Testis (tissue), 3 donors: ENCODE measurements around the gene DFFB. TPM values are rescaled to one million over a fixed set of nuclear protein-coding genes. Genes with fewer than 3 reads are reported as not detected.

Source experiments
- DNase-seq: peaks from one replicate; pipeline ENCODE4 v3.0.0-alpha.2; 2019
- H3K27ac ChIP-seq, 2 donors: fragments of 200-600 bp; sonication (generic); one replicate each; pipeline ENCODE4 v1.5.1; 2019
- H3K27me3 ChIP-seq: fragments of 200-600 bp; sonication (generic); one replicate; pipeline ENCODE4 v1.5.1; 2019
- H3K36me3 ChIP-seq: fragments of 200-600 bp; sonication (generic); one replicate; pipeline ENCODE4 v1.5.1; 2017; ENCODE audit warnings: low read depth; ENCODE audit errors: missing control alignments
- H3K4me1 ChIP-seq: fragments of 200-600 bp; sonication (generic); one replicate; pipeline ENCODE4 v1.5.1; 2019
- H3K4me3 ChIP-seq, 2 donors: fragments of 200-600 bp; sonication (generic); one replicate each; pipeline ENCODE4 v1.5.1; 2017 to 2019
- H3K9me3 ChIP-seq: fragments of 200-600 bp; sonication (generic); one replicate; pipeline ENCODE4 v1.5.1; 2017
- POLR2A ChIP-seq: fragments of 450-650 bp; IDR thresholded peaks from one replicate; pipeline ENCODE4 v1.6.1; 2017; ENCODE audit warnings: antibody characterized with exemption, mild to moderate bottlenecking, moderate library complexity
- WGBS, 2 donors: methylation state at CpG; one replicate each; pipeline ENCODE4 v1.1.5; 2018; 5-methylcytosine and 5-hydroxymethylcytosine counted together
- intact Hi-C: fragments of 100-400 bp; cut with DNase I; formaldehyde crosslinking; loops from one replicate; pipeline ENCODE4 v1.15.1; 2023; ENCODE audit warnings: low total_unique reads
- polyA plus RNA-seq: library from polyadenylated mRNA; stranded (reverse); fragments of 350-450 nt; fragmentation: Illumina TruSeq; extraction: RNeasy Lipid Tissue Mini Kit (QIAGEN cat#74804); gene quantifications from one replicate; pipeline ENCODE4 v1.2.3, GENCODE V29; 2014; ENCODE audit warnings: low read depth, low replicate concordance; ENCODE audit not compliant: insufficient read depth
- total RNA-seq, 2 donors: library from RNA; depleted of rRNA; stranded (reverse); fragments of >200 nt; gene quantifications; one replicate each; pipeline ENCODE4 v1.2.3, GENCODE V29; 2016
- TF ChIP-seq, protein P1 (sequence below), 3 experiments: fragments of 450-650 bp in 2 of 3; fragments of 200-600 bp in 1 of 3; sonication (generic) in 1 of 3; IDR thresholded peaks; one replicate each; pipeline ENCODE4 v1.5.1; 2016 to 2019; ENCODE audit warnings: antibody characterized with exemption in 3 of 3, mild to moderate bottlenecking in 2 of 3, moderate library complexity in 1 of 3

The DFFB gene
- total and polyA plus RNA-seq, 3 donors from 2014 or later = 3.4 to 8.4 (median 6.9) TPM

DNA sequence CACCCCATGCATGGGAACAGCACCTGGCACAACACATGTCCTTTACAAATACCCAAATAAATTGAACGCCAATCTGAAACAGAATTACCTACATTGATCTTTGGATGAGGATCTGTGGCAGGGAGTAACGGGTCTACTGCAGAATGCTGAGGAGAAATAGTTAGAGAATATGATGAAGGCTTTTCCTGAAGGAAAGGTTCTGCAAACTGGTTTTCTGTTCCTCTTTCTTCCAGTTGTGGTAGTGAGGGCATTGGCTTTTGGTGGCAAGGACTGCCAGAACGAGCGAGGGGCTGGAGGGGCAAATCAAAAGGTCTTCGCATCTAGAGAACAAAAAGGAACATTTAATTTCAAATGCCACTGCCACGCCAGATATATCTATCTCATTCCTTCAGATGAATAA lies 20.1 kb upstream of the DFFB start:
- no peak overlapping the region for H3K4me3 ChIP-seq
- TF ChIP-seq, protein P1, sequence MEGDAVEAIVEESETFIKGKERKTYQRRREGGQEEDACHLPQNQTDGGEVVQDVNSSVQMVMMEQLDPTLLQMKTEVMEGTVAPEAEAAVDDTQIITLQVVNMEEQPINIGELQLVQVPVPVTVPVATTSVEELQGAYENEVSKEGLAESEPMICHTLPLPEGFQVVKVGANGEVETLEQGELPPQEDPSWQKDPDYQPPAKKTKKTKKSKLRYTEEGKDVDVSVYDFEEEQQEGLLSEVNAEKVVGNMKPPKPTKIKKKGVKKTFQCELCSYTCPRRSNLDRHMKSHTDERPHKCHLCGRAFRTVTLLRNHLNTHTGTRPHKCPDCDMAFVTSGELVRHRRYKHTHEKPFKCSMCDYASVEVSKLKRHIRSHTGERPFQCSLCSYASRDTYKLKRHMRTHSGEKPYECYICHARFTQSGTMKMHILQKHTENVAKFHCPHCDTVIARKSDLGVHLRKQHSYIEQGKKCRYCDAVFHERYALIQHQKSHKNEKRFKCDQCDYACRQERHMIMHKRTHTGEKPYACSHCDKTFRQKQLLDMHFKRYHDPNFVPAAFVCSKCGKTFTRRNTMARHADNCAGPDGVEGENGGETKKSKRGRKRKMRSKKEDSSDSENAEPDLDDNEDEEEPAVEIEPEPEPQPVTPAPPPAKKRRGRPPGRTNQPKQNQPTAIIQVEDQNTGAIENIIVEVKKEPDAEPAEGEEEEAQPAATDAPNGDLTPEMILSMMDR (IDR thresholded peaks at IDR 0.05) = no peak
- TF ChIP-seq POLR2A = no peak
- DNase-seq = no peak
- H3K9me3 ChIP-seq = no peaks in the 10 kb centered on the region
- intact Hi-C loops = no loop called here
- H3K4me1 ChIP-seq = no peaks in the 10 kb centered on the region
- no peak overlapping the region for H3K27ac ChIP-seq
- no peaks in the 10 kb centered on the region for H3K27me3 ChIP-seq
- 96 to 98% methylated on average over 6 of the region's 6 CpGs for WGBS, 2 donors
- no peaks in the 10 kb centered on the region for H3K36me3 ChIP-seq

DNA sequence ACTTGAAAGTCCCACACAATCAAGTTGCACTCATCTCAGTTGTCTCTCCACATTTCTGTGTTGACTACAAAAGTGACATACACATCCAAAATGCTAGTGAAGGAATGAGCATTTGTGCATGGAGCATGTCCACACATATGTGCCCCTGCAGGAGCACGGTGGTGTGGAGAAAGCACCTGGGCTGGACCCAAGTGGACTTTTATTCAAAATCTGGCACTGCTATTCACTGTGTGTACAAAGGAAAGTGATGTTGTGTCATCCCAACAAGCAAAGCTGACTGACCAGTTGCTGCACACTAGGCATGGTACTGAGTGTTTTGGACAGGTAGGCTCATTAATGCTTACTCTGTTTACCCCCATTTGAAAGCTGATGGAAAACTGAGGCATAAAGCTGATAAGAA lies 19.6 kb upstream of the DFFB start:
- H3K9me3 ChIP-seq = no peaks in the 10 kb centered on the region
- intact Hi-C loops = no loop called here
- H3K27ac ChIP-seq = no peak overlapping the region
- H3K4me1 ChIP-seq = no peaks in the 10 kb centered on the region
- H3K36me3 ChIP-seq = no peaks in the 10 kb centered on the region
- DNase-seq = no peak
- H3K4me3 ChIP-seq = no peak overlapping the region
- 95 to 100% methylated on average over 1 of the region's 1 CpG for WGBS, 2 donors
- no peaks in the 10 kb centered on the region for H3K27me3 ChIP-seq
- no peak for TF ChIP-seq POLR2A
- TF ChIP-seq, protein P1 (IDR thresholded peaks at IDR 0.05) = no peak

DNA sequence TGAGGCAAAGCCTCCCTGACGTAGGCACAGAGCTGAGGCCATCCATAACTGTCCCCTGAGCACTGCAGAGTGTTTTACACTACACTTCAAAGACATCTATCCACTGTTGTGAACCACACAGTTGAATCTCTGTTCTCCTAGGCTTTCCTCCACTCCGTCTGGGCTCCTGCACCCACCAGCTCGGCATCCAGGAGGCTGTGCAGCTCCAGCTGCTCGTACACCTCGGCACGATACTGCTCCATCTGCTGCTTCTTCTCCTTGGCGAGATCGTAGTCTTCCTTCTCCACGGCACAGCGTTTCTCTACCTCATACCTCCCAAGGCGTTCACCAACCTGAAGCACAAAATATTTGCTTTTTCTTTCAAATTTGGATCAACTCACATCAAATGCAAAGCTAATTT lies 18.5 kb upstream of the DFFB start:
- 93 to 95% methylated on average over 11 of the region's 11 CpGs for WGBS, 2 donors

DNA sequence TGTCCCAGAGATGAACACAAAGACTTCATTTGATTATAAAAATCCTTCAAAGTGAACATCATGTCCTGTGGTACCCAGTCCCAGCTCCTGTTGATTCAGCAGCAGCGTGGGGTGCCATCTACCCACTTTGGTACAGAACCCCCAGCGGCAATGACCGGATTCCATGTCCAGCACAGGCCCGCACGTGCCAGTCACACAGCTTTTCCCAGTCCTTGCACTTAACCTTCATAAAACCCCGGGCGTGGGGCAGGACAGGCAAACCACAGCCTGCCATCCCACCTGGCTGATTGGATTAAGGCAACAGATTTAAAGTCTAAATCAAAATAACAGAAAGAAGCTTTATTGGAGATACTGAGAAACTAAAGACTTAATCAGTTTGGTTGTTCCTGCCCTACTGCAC lies 15.8 kb upstream of the DFFB start:
- TF ChIP-seq POLR2A = no peak
- TF ChIP-seq, protein P1 (IDR thresholded peaks at IDR 0.05) = no peak
- H3K27me3 ChIP-seq = no peaks in the 10 kb centered on the region
- WGBS, 2 donors = 94 to 97% methylated on average over 7 of the region's 7 CpGs
- no peaks in the 10 kb centered on the region for H3K9me3 ChIP-seq
- no peak overlapping the region for H3K27ac ChIP-seq
- H3K36me3 ChIP-seq = no peaks in the 10 kb centered on the region
- no peak overlapping the region for H3K4me3 ChIP-seq
- intact Hi-C loops = no loop called here
- H3K4me1 ChIP-seq = no peaks in the 10 kb centered on the region
- no peak for DNase-seq

More for the DNA sequence above, 18.5 kb upstream of the DFFB start:
- Histone ChIP-seq H3K4me3 (no peak overlapping the region), H3K4me1 (no peaks in the 10 kb centered on the region), H3K9me3 (no peaks in the 10 kb centered on the region), H3K27me3 (no peaks in the 10 kb centered on the region), H3K27ac (no peak overlapping the region), H3K36me3 (no peaks in the 10 kb centered on the region)
- TF ChIP-seq, protein P1 (IDR thresholded peaks at IDR 0.05) = no peak
- no peak for TF ChIP-seq POLR2A
- DNase-seq = no peak
- intact Hi-C loops = no loop called here

DNA sequence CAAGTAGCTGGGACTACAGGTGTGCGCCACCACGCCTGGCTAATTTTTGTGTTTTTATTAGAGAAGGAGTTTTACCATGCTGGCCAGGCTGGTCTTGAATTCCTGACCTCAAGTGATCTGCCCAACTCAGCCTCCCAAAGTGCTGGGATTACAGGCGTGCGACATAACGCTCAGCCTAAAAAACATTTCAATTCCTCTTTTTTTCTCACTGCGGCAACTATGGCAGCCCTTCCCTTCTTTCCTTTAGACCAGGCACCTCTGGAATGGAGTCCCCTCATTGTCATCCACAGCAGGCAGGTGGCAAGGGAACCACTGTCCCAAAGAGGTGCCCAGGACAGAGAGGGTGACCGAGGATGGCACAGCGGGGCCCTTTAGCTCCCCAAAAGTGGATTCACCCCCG lies 14.4 kb upstream of the DFFB start:
- Histone ChIP-seq H3K27ac (no peak overlapping the region), H3K4me3 (no peak overlapping the region), H3K9me3 (no peaks in the 10 kb centered on the region), H3K4me1 (no peaks in the 10 kb centered on the region), H3K36me3 (no peaks in the 10 kb centered on the region), H3K27me3 (no peaks in the 10 kb centered on the region)
- intact Hi-C loops = no loop called here
- TF ChIP-seq, protein P1 (IDR thresholded peaks at IDR 0.05) = no peak
- no peak for TF ChIP-seq POLR2A
- DNase-seq = no peak
- WGBS, 2 donors = 92 to 97% methylated on average over 9 of the region's 9 CpGs
